Neural crest cell (in vitro differentiated cells): ENCODE data around the gene SBF1. TPM values are rescaled to one million over a fixed set of nuclear protein-coding genes. Genes with fewer than 3 reads are reported as not detected.

ENCODE experiments used
- DNase-seq: peaks from one replicate; pipeline ENCODE4 v3.0.0; 2021; ENCODE audit warnings: low read depth, mixed read lengths, low spot score
- H3K27ac Mint-ChIP-seq: one replicate; pipeline ENCODE4 v1.8.0; 2021; ENCODE audit warnings: mild to moderate bottlenecking, mixed read lengths; ENCODE audit not compliant: unreplicated experiment
- H3K27me3 Mint-ChIP-seq: 2 replicates; pipeline ENCODE4 v1.8.0; 2021; ENCODE audit warnings: low read depth, mild to moderate bottlenecking, mixed read lengths
- H3K36me3 Mint-ChIP-seq: 2 replicates; pipeline ENCODE4 v1.8.0; 2021; ENCODE audit warnings: low read depth, mild to moderate bottlenecking, mixed read lengths
- H3K4me1 Mint-ChIP-seq: 2 replicates; pipeline ENCODE4 v1.8.0; 2021; ENCODE audit warnings: mixed read lengths
- H3K4me3 Mint-ChIP-seq: one replicate; pipeline ENCODE4 v1.8.0; 2021; ENCODE audit warnings: mild to moderate bottlenecking, mixed read lengths
- H3K9me3 Mint-ChIP-seq: 2 replicates; pipeline ENCODE4 v1.8.0; 2021; ENCODE audit warnings: mixed read lengths
- CTCF ChIP-seq: fragments of 200-600 bp; sonication (generic); conservative IDR thresholded peaks from 2 replicates; pipeline ENCODE4 v1.5.0; 2021; ENCODE audit warnings: antibody characterized with exemption, mild to moderate bottlenecking
- total RNA-seq: library from RNA; stranded (reverse); gene quantifications from 2 replicates; pipeline ENCODE4 v1.2.1, GENCODE V29; 2021

The SBF1 gene
- total RNA-seq, 1 donor from 2014 or later, result 130 TPM

GRCh38 chr22:50460938-50461337, 13.9 kb downstream of the SBF1 start:
- no peak for DNase-seq
- H3K27ac Mint-ChIP-seq, result no peak overlapping the region
- H3K4me1 Mint-ChIP-seq, result no peaks in the 10 kb centered on the region
- H3K27me3 Mint-ChIP-seq, result no peaks in the 10 kb centered on the region
- H3K9me3 Mint-ChIP-seq, result no peaks in the 10 kb centered on the region
- H3K4me3 Mint-ChIP-seq, result no peak overlapping the region
- TF ChIP-seq CTCF, result no peak
- peaks cover 3% of the 10 kb centered on the region for H3K36me3 Mint-ChIP-seq

DNA sequence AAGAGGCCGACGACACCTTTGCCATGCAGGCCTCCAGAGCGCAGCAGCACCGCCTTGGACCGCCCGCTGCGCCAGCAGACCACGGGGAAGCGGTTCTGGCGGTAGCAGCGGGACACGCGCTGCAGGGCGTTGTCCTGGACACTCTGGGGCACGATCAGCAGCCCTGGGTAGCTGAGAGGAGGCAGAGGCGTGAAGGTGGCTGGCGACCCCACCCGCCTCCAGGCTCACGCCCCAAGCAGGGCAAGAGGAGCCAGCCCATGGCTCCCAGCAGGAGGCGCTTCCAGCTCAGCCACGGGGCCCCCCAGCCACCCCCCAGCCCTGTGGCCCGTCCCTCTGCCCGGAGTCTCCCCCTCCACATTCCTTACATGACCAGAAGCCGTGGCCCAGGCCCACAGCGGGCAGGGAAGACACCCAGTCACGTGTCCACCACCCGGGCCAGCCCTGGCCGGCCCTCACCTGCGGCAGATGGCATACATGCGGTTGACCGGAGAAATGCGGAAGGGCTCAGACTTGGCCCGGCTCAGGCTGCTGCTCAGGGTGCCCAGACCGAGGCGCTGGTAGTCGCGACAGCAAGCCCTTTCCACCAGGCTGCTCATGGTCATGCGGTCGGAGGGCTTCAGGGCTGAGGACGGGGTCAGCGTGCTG, 15.2 kb downstream of the SBF1 start:
- Mint-ChIP-seq H3K4me3 (no peak overlapping the region), H3K27me3 (no peaks in the 10 kb centered on the region), H3K4me1 (no peaks in the 10 kb centered on the region), H3K36me3 (peaks cover 3% of the 10 kb centered on the region), H3K27ac (no peak overlapping the region), H3K9me3 (no peaks in the 10 kb centered on the region)
- no peak for DNase-seq
- no peak for TF ChIP-seq CTCF

DNA sequence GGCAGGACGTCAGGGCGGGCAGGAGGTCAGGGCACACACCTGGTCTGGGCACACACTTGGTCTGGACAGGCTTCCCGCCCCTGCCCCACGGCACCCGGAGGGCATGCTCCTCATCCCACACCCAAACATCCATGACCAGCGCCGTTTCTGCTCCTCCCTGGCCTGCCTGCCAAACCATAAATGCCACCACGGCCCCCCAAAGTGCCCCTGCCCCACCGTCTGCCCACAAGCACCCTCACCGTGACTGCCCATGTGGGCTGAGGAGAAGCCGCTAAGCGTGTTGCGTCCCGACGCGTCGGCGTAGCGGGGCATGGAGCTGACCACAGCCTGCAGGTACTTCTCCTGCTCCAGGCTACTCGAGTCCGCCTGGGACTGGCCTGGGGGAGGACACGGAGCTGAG, 15.8 kb downstream of the SBF1 start:
- H3K9me3 Mint-ChIP-seq, result no peaks in the 10 kb centered on the region
- TF ChIP-seq CTCF, result no peak
- no peaks in the 10 kb centered on the region for H3K27me3 Mint-ChIP-seq
- no peak for DNase-seq
- no peak overlapping the region for H3K27ac Mint-ChIP-seq
- peaks cover 3% of the 10 kb centered on the region for H3K36me3 Mint-ChIP-seq
- no peak overlapping the region for H3K4me3 Mint-ChIP-seq
- H3K4me1 Mint-ChIP-seq, result no peaks in the 10 kb centered on the region

DNA sequence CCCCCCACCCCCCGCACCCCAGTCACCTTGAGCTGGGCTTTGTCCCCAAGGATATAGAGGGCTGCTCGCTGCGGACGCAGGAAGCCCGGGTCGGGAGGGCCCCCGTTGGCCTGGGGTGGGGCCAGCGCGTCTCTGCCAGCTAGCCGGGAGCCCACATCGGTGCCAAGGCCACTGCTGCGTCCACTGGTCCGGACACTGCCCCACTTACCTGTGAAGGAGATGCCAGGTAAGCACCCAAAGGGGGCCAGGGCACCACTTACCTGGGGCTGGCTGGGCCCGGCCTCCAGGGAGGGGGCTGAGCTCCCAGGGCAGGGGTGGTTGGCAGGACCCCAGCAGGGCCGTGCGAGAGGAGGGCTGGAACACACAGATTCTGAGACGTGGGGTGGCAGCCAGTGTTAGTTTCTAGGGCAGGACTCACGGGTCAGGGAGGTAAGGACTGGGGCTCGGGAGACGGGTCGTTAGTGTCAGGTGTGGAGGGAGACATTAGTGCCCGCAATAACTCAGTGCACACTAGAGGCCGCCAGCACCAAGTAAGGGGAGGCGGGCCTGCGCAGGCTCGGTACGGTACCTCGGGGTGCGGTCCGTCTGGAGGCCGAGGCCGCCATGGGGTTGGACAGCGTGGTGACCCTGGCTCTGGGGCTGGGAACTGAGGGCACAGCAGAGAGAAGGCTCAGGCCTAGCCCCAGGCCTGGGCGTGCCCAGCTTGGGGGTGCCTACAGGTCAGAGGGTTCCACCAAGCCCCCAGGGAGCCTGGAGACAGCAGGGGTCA, 18.2 kb downstream of the SBF1 start:
- Mint-ChIP-seq H3K36me3 (peaks cover 3% of the 10 kb centered on the region), H3K4me1 (peaks cover 5% of the 10 kb centered on the region), H3K27me3 (no peaks in the 10 kb centered on the region), H3K4me3 (peak overlapping the region; percentile 34), H3K9me3 (no peaks in the 10 kb centered on the region), H3K27ac (no peak overlapping the region)
- no peak for DNase-seq
- TF ChIP-seq CTCF, result peak; percentile 34

- no peak for DNase-seq
- Mint-ChIP-seq H3K4me3 (no peak overlapping the region), H3K27ac (no peak overlapping the region), H3K9me3 (no peaks in the 10 kb centered on the region), H3K27me3 (no peaks in the 10 kb centered on the region), H3K36me3 (peaks cover 3% of the 10 kb centered on the region), H3K4me1 (peaks cover 5% of the 10 kb centered on the region)
- no peak for TF ChIP-seq CTCF
Measured at GRCh38 chr22:50456026-50456425, 18.8 kb downstream of the SBF1 start.
